HS-27A (cell line): Measurements from ENCODE around the gene CASD1.

Source experiments
- DNase-seq: peaks from one replicate; pipeline ENCODE4 v3.0.0-alpha.2; 2012; ENCODE audit warnings: low read depth, missing footprints

CASD1 gene

DNA sequence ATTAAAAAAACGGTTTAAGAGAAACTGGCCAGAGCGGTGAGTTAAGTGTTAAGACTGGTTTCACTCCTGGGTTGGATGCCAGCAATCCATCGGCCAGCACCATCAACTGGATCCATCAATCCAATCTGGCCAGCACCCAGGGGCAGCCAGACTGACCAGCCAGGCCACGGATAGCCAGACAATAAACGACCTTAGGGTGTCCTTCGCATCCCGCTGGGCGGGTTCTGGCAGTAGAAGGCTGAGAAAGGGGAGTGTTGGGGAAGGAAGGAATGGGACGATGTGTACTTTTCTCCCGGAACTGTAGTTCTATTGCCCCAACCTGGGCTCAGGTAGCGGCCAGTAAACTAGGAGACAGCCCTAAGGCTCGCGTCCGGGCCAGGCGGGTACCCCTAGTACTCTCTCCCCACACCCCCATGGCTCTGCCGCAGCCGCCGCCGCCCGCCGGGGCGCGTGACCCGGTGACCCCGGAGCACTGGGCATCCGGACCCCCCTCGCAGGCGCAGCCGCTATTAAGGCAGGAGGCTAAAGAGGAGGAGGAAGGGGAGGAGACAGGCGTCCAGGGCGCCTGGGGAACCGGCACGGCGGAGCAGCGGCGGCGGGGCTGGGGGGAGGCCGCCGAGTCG lies at the start of gene CASD1:
Gene CASD1 (plus strand): TSS at position 546 of the 623 bp plus-strand sequence. CDS start 276 bp downstream, outside the sequence.
- DNase-seq, result no peak

DNA sequence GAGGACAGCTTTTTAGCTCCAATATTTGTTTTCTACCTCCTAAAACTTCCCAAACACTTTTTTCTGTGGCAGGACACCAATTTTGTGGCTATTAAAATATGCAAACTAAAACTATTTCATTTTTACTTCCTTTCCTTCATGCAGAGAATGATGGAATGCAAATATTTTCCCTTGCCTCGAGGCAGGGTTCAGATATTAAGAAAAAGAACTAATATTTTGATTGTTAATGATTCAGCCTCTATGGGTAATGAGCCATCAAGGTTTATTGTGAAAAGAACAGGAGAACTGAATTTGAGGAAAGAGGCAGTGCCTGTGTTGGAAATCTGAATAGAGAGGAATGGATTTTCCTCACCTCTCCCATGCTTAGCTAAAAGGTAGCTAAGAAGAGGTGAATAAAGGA lies 43.1 kb upstream of the CASD1 start:
- no peak for DNase-seq

- no peak for DNase-seq
These were observed 38.0 kb upstream of the CASD1 start for GRCh38 chr7:94471604-94472003.

DNA sequence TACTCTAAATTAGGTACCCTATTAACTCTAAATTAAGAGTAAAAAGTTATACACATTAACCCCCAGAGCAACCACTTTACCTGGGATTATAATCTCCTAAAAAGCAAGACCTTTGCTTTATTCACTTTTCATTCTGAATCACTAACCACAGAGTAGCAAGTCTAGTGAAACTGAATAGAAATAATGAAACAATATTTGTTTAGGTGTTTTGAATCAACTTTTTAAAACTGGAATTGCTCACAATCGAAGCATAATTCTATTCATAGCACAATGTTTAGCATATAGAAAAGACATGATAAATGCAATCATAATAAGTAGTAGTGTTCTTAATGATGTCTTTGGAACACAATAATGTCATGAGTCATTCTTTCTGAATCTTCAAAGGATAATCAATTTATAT lies 37.0 kb upstream of the CASD1 start:
- no peak for DNase-seq

DNA sequence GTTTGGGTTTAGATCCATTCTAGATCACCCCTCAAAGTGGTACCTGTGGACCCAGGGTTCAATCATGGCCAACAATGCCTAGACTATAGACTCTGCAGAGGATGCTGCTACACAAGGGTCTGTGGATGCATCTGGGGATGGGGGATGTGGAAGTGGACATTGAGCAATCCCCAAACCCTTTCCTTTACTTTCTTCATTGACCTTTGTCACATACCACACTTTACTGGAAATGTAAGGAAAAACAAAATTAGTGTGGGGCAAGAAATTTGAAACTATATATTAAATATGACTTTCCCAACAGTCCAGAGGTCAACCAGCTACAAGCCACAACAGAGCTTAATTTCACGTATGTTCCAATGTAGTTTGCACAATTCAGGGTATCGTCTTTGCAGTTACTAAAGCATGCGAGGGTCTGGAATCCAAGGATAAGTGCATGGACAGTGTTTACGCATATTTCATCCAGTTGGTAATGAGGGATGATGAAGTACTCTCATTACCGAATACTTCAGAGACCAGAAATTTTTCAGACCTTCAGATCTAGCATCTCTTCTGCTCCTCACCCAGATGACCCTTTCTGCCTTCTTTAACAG lies 33.3 kb upstream of the CASD1 start:
- no peak for DNase-seq

GRCh38 chr7:94477878-94478277 lies 31.7 kb upstream of the CASD1 start:
- DNase-seq, result no peak

DNA sequence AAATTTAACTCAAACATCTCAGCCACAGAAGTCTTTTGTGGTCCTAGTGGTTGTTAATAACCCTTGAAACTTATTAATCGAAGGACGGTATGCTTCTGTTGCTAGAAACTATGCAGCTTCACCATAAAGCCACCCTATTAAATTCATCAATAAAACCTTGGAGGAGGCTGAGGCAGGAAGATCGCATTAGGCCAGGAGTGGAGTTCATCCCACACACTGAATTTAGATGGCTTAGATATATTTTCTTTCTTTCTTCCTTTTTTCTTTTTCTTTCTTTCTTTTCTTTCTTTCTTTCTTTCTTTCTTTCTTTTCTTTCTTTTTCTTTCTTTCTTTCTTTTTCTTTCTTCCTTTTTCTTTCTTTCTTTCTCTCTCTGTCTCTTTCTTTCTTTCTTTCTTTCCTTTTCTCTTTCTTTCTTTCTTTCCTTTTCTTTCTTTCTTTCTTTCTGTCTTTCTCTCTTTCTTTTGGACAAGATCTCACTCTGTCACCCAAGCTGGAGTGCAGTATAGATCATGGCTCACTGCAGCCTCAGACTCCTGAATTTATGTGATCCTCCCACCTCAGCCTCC lies 30.9 kb upstream of the CASD1 start:
- DNase-seq, result no peak

- no peak for DNase-seq
These were observed 28.3 kb upstream of the CASD1 start for GRCh38 chr7:94481279-94481678.

DNA sequence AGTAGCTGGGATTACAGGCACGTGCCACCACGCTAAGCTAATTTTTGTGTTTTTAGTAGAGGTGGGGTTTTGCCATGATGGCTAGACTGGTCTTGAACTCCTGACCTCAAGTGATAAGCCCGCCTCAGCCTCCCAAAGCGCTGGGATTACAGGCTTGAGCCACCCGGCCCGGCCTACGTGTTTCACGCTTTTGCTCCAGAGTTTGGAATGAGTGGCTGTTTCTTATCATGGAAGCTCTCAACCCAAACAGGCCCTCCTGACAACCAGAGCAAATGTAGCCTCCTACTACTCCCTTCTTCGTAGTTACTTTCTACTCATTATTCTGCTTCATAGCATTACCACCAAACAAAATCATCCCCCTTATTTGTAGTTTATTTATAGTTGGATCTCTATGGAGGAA lies 26.8 kb upstream of the CASD1 start:
- no peak for DNase-seq

DNA sequence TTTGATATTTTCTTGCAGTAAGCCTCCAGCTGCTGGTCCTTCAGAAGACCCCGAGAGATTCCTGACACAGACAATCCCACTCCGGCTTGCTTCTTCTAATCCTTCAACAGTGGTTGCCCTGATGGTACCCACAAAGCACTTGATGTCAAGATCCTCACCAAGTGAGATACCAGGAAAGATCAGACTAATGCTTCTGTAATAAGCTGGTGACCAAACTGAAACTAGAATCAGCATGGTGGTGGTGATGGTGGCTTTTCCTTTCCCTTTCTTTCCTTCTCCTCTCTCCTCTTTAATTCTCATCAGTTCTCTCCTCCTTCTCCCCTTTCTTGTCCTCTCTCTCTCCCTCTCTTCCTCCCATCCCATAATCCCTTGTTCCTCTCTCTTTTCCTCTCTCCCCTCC lies 25.8 kb upstream of the CASD1 start:
- DNase-seq, result no peak

DNA sequence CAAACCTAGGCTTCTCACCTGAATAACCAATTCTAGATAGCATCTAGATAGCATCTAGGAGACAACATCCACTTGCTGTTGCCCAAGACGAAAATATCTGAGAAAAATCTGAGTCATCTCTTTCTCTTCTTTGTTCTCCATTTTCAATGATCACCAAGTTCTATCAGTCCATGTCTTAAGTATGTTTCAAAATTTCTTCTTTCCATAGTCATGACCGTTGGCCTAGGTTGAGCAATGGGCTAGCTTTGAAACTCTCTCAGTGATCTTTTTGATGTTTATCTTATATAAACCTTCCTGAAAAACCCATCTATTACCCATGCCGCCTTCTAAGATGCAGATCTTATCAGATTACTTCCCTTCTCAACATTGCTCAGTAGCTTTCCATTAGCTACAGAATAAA lies 23.4 kb upstream of the CASD1 start:
- DNase-seq, result no peak

DNA sequence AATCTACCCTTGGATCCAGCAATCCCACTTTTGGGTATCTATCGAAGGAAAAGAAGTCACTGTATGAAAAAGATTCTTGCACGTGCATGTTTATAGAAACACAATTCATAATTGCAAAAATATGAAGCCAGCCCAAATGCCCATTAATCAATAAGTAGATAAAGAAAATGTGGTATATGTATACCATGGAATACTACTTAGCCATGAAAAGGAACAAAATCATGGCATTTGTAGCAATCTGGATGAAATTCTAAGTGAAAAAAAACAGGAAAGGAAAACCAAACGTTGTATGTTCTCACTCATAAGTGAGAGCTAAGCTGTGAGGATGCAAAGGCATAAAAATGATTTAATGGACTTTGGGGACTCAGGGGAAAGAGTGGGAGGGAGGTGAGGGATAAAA lies 18.2 kb upstream of the CASD1 start:
- no peak for DNase-seq

DNA sequence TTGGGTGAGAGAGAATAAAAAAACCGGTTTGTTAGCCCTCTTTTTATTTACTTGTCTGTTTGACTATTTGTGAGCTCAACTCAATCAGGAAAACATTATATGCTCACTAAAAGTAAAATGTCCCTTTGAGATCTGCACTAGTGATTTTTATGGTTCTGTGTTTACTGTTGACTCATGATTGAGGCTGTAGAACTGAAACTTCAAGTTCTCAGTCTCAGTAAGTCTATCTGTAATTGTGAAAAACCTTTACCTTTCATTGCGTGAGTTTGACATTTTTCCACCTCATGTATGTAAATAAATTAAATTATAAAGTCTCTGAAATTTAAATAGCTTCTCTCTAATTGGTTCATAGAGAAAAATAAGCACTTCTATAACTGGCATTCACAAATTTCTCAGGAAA lies 17.0 kb upstream of the CASD1 start:
- no peak for DNase-seq

- DNase-seq, result no peak
These were observed 11.5 kb upstream of the CASD1 start for GRCh38 chr7:94497874-94498670.

DNA sequence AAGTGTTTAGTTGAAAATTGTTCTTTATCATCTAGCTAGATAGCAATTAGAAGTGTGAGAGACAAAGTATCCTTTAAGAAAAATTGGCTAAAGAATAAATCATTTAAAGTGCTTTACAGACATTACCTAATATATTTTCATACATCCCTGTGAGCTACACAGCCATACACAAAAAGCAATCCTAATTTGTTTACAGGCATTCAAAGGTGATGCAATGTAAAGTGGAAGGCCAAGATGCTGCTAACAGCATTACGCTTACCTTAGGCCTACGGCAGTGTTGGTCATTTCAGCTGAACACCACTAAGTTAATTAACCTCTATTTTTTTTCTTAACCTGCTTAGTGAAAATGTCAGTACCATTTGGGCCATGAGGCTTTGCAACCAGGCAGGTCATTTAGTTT lies 10.7 kb upstream of the CASD1 start:
- DNase-seq, result no peak

DNA sequence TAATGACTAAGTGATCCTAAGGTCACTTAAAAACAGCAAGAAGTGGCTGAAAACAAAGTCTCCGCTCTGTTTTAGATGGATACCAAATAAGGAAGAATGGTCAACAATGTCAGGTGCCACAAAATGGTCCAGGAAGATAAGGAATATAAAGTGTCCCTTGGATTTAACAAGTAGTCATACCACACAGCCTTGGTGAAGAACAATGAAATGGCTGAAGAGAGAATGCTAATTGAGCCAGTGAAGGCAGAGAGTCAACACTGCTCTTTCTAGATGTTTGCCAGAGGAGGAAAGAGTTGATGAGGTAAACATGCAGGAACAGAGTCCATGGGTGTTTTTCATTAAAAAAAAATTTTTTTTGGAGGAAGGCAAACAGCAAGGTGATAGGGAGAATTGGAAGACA lies 2.1 kb upstream of the CASD1 start:
- DNase-seq, result no peak

GRCh38 chr7:94507962-94508361 lies 1.6 kb upstream of the CASD1 start:
- DNase-seq, result no peak

DNA sequence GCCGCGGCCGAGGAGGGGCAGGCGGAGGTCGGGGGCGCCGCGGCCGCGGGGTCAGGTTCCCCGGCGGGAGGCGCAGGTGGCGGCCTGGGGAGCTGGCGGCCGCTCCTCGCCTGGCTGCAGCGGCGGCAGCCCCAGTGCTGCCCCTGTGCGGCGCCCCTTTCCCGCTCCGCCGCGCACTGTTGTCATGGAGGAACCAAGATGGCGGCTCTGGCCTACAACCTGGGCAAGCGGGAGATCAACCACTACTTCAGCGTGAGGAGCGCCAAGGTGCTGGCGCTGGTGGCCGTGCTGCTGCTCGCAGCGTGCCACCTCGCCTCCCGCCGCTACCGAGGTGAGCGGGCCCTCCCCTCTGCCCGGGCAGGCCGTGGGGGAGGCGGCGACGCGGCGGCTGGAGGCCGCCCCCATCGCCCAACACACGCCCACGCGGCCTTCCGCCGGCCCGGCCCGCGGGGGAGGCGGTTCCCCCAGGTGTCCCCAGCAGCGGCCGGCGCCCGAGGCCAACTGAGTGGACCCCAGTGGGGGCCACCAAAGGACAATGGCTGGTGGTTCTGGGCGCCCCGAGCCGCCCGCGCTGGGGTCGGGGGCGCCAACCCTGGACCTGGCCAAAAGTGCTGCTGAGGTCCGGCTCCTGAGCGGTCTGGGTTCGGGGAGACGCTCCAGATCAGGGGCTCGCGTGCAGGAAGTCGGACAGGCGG lies 425 bp downstream of the CASD1 start:
- no peak for DNase-seq

GRCh38 chr7:94510582-94511496 lies 1.2 kb downstream of the CASD1 start:
- DNase-seq, result no peak

- no peak for DNase-seq
These were observed 2.1 kb downstream of the CASD1 start for GRCh38 chr7:94511718-94512117.
